Measurements from ENCODE around the gene OXER1. TPM values are rescaled to one million over a fixed set of nuclear protein-coding genes. Genes with fewer than 3 reads are reported as not detected.

Gene OXER1
- total and polyA plus RNA-seq, 2 of the 13 experiments (the other 11 are each of a cell fraction or from before 2014, with no cell fraction given): 8.0 to 9.0 TPM

DNA sequence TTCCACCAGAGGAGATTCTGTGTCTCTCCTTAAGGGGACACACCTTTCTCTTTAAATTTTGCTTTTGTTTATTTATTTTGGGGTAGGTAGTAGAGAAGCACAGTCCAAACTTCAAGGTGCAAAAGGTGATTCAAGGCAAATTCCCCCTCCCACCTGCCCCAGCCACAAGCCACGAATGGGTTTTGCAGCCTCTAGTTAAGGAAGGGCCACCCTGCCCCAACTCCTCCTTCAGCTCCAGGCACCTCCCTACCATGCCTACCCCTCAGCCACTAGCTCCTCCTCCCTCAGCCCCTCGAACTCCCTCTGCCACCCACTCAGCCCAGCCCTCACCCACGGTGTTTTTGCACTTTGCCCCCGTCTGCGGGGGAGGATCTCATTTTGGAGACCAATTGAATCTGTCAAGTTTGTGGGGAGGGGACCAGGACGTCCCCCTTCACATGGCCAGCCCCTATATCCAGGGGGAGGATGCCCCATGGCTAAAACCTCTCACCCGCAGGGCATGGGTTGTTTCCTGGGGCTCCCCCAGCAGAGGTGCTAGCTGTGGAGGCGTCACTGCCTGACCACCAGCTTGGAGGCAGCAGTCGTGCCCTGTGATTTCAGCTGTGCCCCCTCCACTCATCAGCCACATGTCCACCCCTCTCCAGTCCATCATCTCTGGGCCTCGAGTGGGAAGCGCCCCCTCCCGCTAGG is 24.0 kb upstream of the OXER1 start (continued):
- TF ChIP-seq ZNF101 (CRISPR knock-in tag; IDR thresholded peaks at IDR 0.05; ENCODE audit: borderline replicate concordance, low read depth): no peak
- TF ChIP-seq CENPT (CRISPR knock-in tag; IDR thresholded peaks at IDR 0.05; ENCODE audit: low read depth): no peak
- TF ChIP-seq YEATS4 (CRISPR knock-in tag; IDR thresholded peaks at IDR 0.05; ENCODE audit: borderline replicate concordance): no peak
- no peak for TF ChIP-seq JUNB (CRISPR knock-in tag; IDR thresholded peaks at IDR 0.05; ENCODE audit: borderline replicate concordance)
- TF ChIP-seq TARDBP (CRISPR knock-in tag; IDR thresholded peaks at IDR 0.05): no peak
- no peak for TF ChIP-seq ZNF7 (CRISPR knock-in tag; IDR thresholded peaks at IDR 0.05)
- no peak for TF ChIP-seq ZNF572 (CRISPR knock-in tag; IDR thresholded peaks at IDR 0.05)
- no peak for TF ChIP-seq SOX5 (CRISPR knock-in tag; IDR thresholded peaks at IDR 0.05; ENCODE audit: borderline replicate concordance)
- 0 out of 2 replicates have a peak, but pooled peaks have one; percentile 18 for TF ChIP-seq EED (CRISPR knock-in tag; IDR thresholded peaks at IDR 0.05)
- TF ChIP-seq ZNF12 (CRISPR knock-in tag; IDR thresholded peaks at IDR 0.05): no peak
- TF ChIP-seq, protein P1, sequence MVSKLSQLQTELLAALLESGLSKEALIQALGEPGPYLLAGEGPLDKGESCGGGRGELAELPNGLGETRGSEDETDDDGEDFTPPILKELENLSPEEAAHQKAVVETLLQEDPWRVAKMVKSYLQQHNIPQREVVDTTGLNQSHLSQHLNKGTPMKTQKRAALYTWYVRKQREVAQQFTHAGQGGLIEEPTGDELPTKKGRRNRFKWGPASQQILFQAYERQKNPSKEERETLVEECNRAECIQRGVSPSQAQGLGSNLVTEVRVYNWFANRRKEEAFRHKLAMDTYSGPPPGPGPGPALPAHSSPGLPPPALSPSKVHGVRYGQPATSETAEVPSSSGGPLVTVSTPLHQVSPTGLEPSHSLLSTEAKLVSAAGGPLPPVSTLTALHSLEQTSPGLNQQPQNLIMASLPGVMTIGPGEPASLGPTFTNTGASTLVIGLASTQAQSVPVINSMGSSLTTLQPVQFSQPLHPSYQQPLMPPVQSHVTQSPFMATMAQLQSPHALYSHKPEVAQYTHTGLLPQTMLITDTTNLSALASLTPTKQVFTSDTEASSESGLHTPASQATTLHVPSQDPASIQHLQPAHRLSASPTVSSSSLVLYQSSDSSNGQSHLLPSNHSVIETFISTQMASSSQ (IDR thresholded peaks at IDR 0.05; ENCODE audit: low read depth): no peak
- TF ChIP-seq, protein P1 (CRISPR knock-in tag; IDR thresholded peaks at IDR 0.05; ENCODE audit: borderline replicate concordance): no peak
- TF ChIP-seq ZNF577 (CRISPR knock-in tag; IDR thresholded peaks at IDR 0.05; ENCODE audit: borderline replicate concordance, low read depth): no peak
- TF ChIP-seq, protein P2, sequence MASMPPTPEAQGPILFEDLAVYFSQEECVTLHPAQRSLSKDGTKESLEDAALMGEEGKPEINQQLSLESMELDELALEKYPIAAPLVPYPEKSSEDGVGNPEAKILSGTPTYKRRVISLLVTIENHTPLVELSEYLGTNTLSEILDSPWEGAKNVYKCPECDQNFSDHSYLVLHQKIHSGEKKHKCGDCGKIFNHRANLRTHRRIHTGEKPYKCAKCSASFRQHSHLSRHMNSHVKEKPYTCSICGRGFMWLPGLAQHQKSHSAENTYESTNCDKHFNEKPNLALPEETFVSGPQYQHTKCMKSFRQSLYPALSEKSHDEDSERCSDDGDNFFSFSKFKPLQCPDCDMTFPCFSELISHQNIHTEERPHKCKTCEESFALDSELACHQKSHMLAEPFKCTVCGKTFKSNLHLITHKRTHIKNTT (CRISPR knock-in tag; IDR thresholded peaks at IDR 0.05): no peak
- TF ChIP-seq KAT7 (CRISPR knock-in tag; IDR thresholded peaks at IDR 0.05; ENCODE audit: borderline replicate concordance): no peak
- TF ChIP-seq, protein P3, sequence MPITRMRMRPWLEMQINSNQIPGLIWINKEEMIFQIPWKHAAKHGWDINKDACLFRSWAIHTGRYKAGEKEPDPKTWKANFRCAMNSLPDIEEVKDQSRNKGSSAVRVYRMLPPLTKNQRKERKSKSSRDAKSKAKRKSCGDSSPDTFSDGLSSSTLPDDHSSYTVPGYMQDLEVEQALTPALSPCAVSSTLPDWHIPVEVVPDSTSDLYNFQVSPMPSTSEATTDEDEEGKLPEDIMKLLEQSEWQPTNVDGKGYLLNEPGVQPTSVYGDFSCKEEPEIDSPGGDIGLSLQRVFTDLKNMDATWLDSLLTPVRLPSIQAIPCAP (CRISPR knock-in tag; IDR thresholded peaks at IDR 0.05; ENCODE audit: low read depth): no peak
- no peak for TF ChIP-seq ZNF891 (CRISPR knock-in tag; IDR thresholded peaks at IDR 0.05)
- no peak for TF ChIP-seq ZNF337 (CRISPR knock-in tag; IDR thresholded peaks at IDR 0.05; ENCODE audit: borderline replicate concordance, low read depth)
- TF ChIP-seq BORCS8-MEF2B (CRISPR knock-in tag; IDR thresholded peaks at IDR 0.05): peak; percentile 19; the same call in 1 of the 2 replicates
- TF ChIP-seq, protein P4, sequence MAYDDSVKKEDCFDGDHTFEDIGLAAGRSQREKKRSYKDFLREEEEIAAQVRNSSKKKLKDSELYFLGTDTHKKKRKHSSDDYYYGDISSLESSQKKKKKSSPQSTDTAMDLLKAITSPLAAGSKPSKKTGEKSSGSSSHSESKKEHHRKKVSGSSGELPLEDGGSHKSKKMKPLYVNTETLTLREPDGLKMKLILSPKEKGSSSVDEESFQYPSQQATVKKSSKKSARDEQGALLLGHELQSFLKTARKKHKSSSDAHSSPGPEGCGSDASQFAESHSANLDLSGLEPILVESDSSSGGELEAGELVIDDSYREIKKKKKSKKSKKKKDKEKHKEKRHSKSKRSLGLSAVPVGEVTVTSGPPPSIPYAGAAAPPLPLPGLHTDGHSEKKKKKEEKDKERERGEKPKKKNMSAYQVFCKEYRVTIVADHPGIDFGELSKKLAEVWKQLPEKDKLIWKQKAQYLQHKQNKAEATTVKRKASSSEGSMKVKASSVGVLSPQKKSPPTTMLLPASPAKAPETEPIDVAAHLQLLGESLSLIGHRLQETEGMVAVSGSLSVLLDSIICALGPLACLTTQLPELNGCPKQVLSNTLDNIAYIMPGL (CRISPR knock-in tag; IDR thresholded peaks at IDR 0.05; ENCODE audit: borderline replicate concordance in 1 of 2, low read depth in 1 of 2): no peak
- TF ChIP-seq GFI1 (CRISPR knock-in tag; IDR thresholded peaks at IDR 0.05; ENCODE audit: borderline replicate concordance): no peak
- TF ChIP-seq GATAD2A (CRISPR knock-in tag; IDR thresholded peaks at IDR 0.05): no peak; the same call in 1 of the 2 replicates
- TF ChIP-seq ZNF264 (CRISPR knock-in tag; IDR thresholded peaks at IDR 0.05): no peak; the same call in 1 of the 2 replicates
